Measurements from ENCODE around the gene CERS6.

Gene CERS6

GRCh38 chr2:168773128-168773527 is 317.1 kb downstream of the CERS6 start:
- TF ChIP-seq CSRNP3 (CRISPR knock-in tag; IDR thresholded peaks at IDR 0.05) (no peak), ZFP30 (CRISPR knock-in tag; IDR thresholded peaks at IDR 0.05) (no peak), GLIS3 (CRISPR knock-in tag; IDR thresholded peaks at IDR 0.05) (no peak), PATZ1 (CRISPR knock-in tag; IDR thresholded peaks at IDR 0.05; ENCODE audit: borderline replicate concordance) (no peak)
- no peak for ATAC-seq

- peak; percentile 87 for ATAC-seq
- TF ChIP-seq RARB (CRISPR knock-in tag; IDR thresholded peaks at IDR 0.05) = no peak
- TF ChIP-seq OSR1 (CRISPR knock-in tag; IDR thresholded peaks at IDR 0.05) = no peak
- no peak for TF ChIP-seq ESRRG (CRISPR knock-in tag; IDR thresholded peaks at IDR 0.05)
- TF ChIP-seq ZNF565 (CRISPR knock-in tag; conservative IDR thresholded peaks at IDR 0.05; ENCODE audit: low read depth) = no peak
- TF ChIP-seq SNAI2 (CRISPR knock-in tag; IDR thresholded peaks at IDR 0.05) = no peak
- no peak for TF ChIP-seq ZFP30 (CRISPR knock-in tag; IDR thresholded peaks at IDR 0.05)
- no peak for TF ChIP-seq POU6F1 (CRISPR knock-in tag; IDR thresholded peaks at IDR 0.05; ENCODE audit: borderline replicate concordance, low read depth)
- no peak for TF ChIP-seq CSDC2 (CRISPR knock-in tag; IDR thresholded peaks at IDR 0.05)
- TF ChIP-seq ISL1 (CRISPR knock-in tag; IDR thresholded peaks at IDR 0.05) = no peak
- no peak for TF ChIP-seq TOX (CRISPR knock-in tag; IDR thresholded peaks at IDR 0.05; ENCODE audit: borderline replicate concordance)
- no peak for TF ChIP-seq ZC3H10 (CRISPR knock-in tag; IDR thresholded peaks at IDR 0.05)
- no peak for TF ChIP-seq CREB5 (CRISPR knock-in tag; IDR thresholded peaks at IDR 0.05; ENCODE audit: low read depth)
- no peak for TF ChIP-seq TCF4 (CRISPR knock-in tag; IDR thresholded peaks at IDR 0.05; ENCODE audit: borderline replicate concordance)
- no peak for TF ChIP-seq ZNF70 (CRISPR knock-in tag; IDR thresholded peaks at IDR 0.05)
- TF ChIP-seq ARNTL (CRISPR knock-in tag; IDR thresholded peaks at IDR 0.05; ENCODE audit: borderline replicate concordance, low read depth) = no peak
- no peak for TF ChIP-seq GLIS3 (CRISPR knock-in tag; IDR thresholded peaks at IDR 0.05)
- no peak for TF ChIP-seq ZFP3 (CRISPR knock-in tag; IDR thresholded peaks at IDR 0.05)
- no peak for TF ChIP-seq ZNF8 (CRISPR knock-in tag; IDR thresholded peaks at IDR 0.05)
These were observed 317.8 kb downstream of the CERS6 start for GRCh38 chr2:168773719-168774521.

GRCh38 chr2:168775837-168776236 is 319.8 kb downstream of the CERS6 start:
- TF ChIP-seq ISL1 (CRISPR knock-in tag; IDR thresholded peaks at IDR 0.05) = no peak
- TF ChIP-seq ZNF565 (CRISPR knock-in tag; conservative IDR thresholded peaks at IDR 0.05; ENCODE audit: low read depth) = no peak
- no peak for TF ChIP-seq PPARA (CRISPR knock-in tag; IDR thresholded peaks at IDR 0.05; ENCODE audit: borderline replicate concordance)
- no peak for TF ChIP-seq TSHZ2 (CRISPR knock-in tag; IDR thresholded peaks at IDR 0.05)
- TF ChIP-seq SNAI2 (CRISPR knock-in tag; IDR thresholded peaks at IDR 0.05) = no peak
- no peak for TF ChIP-seq RARB (CRISPR knock-in tag; IDR thresholded peaks at IDR 0.05)
- no peak for TF ChIP-seq GLIS3 (CRISPR knock-in tag; IDR thresholded peaks at IDR 0.05)
- no peak for TF ChIP-seq ZC3H10 (CRISPR knock-in tag; IDR thresholded peaks at IDR 0.05)
- no peak for ATAC-seq
